HCT116 (cell line): ENCODE measurements around the gene CENPX. TPM values are rescaled to one million over a fixed set of nuclear protein-coding genes. Genes with fewer than 3 reads are reported as not detected.

ENCODE experiments used
- ATAC-seq: fragments of 200-7000 bp; cut with Tn5 transposase; 2 replicates; pipeline ENCODE4 v1.9.1; 2020; ENCODE audit warnings: mild to moderate bottlenecking, moderate library complexity
- BruUV-seq: library from RNA; stranded (reverse); fragments of 400-500 nt; replicated peaks from 2 replicates; lab custom pipeline; 2021; lab: Mats Ljungman, UMichigan
- CTCF ChIA-PET: fragments of 300-600 bp; sonication (Branson Sonifier 250); formaldehyde crosslinking; loops from one replicate; lab custom pipeline; 2021; ENCODE audit warnings: antibody characterized with exemption; lab: Charles Lee
- POLR2A ChIA-PET: fragments of 300-600, 350-600 bp; sonication (Branson Sonifier 250); formaldehyde crosslinking; loops from one replicate; lab custom pipeline; 2021; ENCODE audit warnings: antibody characterized with exemption; lab: Charles Lee
- RAD21 ChIA-PET, 2 experiments: fragments of 300-600 bp; sonication (Branson Sonifier 250); formaldehyde crosslinking; loops; one replicate each; lab custom pipeline; 2023; ENCODE audit warnings: low total read pairs in 2 of 2; ENCODE audit not compliant: uncharacterized antibody in 2 of 2, unreplicated experiment in 2 of 2, low non-redundant PET in 1 of 2; lab: Charles Lee
- DNase-seq: peaks from one replicate; pipeline ENCODE4 v3.0.0-alpha.2; 2010; ENCODE audit warnings: low read depth, low spot score
- H2AFZ ChIP-seq: fragments of 200-600 bp; shearing (Covaris generic), sonication (generic); 2 replicates; pipeline ENCODE4 v1.6.1; 2017; ENCODE audit warnings: low read depth, mixed run types, mixed read lengths, antibody characterized with exemption, low read length; ENCODE audit not compliant: poor library complexity, severe bottlenecking
- H3K27ac ChIP-seq: 2 replicates; pipeline ENCODE4 v1.5.1; 2012; ENCODE audit warnings: low read depth, low read length
- H3K27me3 ChIP-seq: fragments of 200-600 bp; sonication (generic); 2 replicates; pipeline ENCODE4 v1.6.1; 2016; ENCODE audit warnings: mixed run types, low read length, mixed read lengths; ENCODE audit not compliant: insufficient read depth
- H3K36me3 ChIP-seq, 2 experiments: fragments of 200-500 bp in 1 of 2; fragments of 200-600 bp in 1 of 2; sonication (Bioruptor generic) in 1 of 2; sonication (generic) in 1 of 2; 2 replicates each; pipeline versions ENCODE4 v1.5.1 to v1.6.1; 2014 to 2016; ENCODE audit warnings: low read length in 2 of 2, inconsistent platforms in 1 of 2, mixed read lengths in 1 of 2, mixed run types in 1 of 2; ENCODE audit not compliant: insufficient read depth in 2 of 2, control insufficient read depth in 1 of 2
- H3K4me1 ChIP-seq, 2 experiments: fragments of 200-600 bp in 1 of 2; sonication (generic) in 1 of 2; 2 replicates each; pipeline versions ENCODE4 v1.5.1 to v1.6.1; 2012 to 2017; ENCODE audit warnings: low read length in 2 of 2, inconsistent platforms in 1 of 2, mild to moderate bottlenecking in 1 of 2, mixed read lengths in 1 of 2, mixed run types in 1 of 2, moderate library complexity in 1 of 2; ENCODE audit not compliant: insufficient read depth in 2 of 2, control insufficient read depth in 1 of 2
- H3K4me2 ChIP-seq: fragments of 200-600 bp; sonication (generic); 2 replicates; pipeline ENCODE4 v1.6.1; 2017; ENCODE audit warnings: mixed run types, low read length, mixed read lengths
- H3K4me3 ChIP-seq, 2 experiments: fragments of 200-600 bp in 1 of 2; sonication (generic) in 1 of 2; replicated peaks in 1 of 2; 2 replicates each; pipeline ENCODE4 v1.5.1; 2011 to 2016; ENCODE audit warnings: low read length in 2 of 2, control low read depth in 1 of 2, low read depth in 1 of 2, mild to moderate bottlenecking in 1 of 2, mixed read lengths in 1 of 2, mixed run types in 1 of 2
- H3K79me2 ChIP-seq: fragments of 200-600 bp; sonication (generic); 2 replicates; pipeline ENCODE4 v1.6.1; 2017; ENCODE audit warnings: mild to moderate bottlenecking, mixed run types, low read length, moderate library complexity, mixed read lengths; ENCODE audit not compliant: insufficient read depth
- H3K9ac ChIP-seq: fragments of 200-600 bp; sonication (generic); 2 replicates; pipeline ENCODE4 v1.6.1; 2016; ENCODE audit warnings: low read length, mixed read lengths
- H3K9me2 ChIP-seq: fragments of 200-600 bp; sonication (generic), shearing (Covaris generic); 2 replicates; pipeline ENCODE4 v1.6.1; 2017; ENCODE audit warnings: mixed run types, mild to moderate bottlenecking, moderate library complexity; ENCODE audit not compliant: insufficient read depth
- H3K9me3 ChIP-seq, 2 experiments: fragments of 200-500 bp in 1 of 2; fragments of 200-600 bp in 1 of 2; sonication (Bioruptor generic) in 1 of 2; sonication (generic) in 1 of 2; 2 replicates each; pipeline ENCODE4 v1.6.1; 2014 to 2017; ENCODE audit warnings: low read length in 2 of 2, mixed read lengths in 2 of 2, inconsistent platforms in 1 of 2, low read depth in 1 of 2, mild to moderate bottlenecking in 1 of 2, mixed run types in 1 of 2, moderate library complexity in 1 of 2; ENCODE audit not compliant: control insufficient read depth in 1 of 2, insufficient read depth in 1 of 2
- H4K20me1 ChIP-seq: fragments of 200-600 bp; sonication (generic), shearing (Covaris generic); 2 replicates; pipeline ENCODE4 v1.6.1; 2017; ENCODE audit warnings: mixed run types, mild to moderate bottlenecking, moderate library complexity; ENCODE audit not compliant: insufficient read depth
- ATF3 ChIP-seq: IDR thresholded peaks from 2 replicates; pipeline ENCODE4 v1.6.1; 2012
- CTCF ChIP-seq, 3 experiments: fragments of 200-600 bp in 1 of 3; sonication (generic) in 1 of 3; IDR thresholded peaks in 2 of 3; conservative IDR thresholded peaks in 1 of 3; 2 replicates each; pipeline ENCODE4 v1.5.1; 2012 to 2017; ENCODE audit warnings: low read depth in 2 of 3, low read length in 2 of 3, antibody characterized with exemption in 1 of 3, borderline replicate concordance in 1 of 3, control low read depth in 1 of 3, mild to moderate bottlenecking in 1 of 3, mixed read lengths in 1 of 3, mixed run types in 1 of 3, moderate library complexity in 1 of 3; ENCODE audit not compliant: insufficient read depth in 1 of 3
- EZH2phosphoT487 ChIP-seq: fragments of 200-600 bp; IDR thresholded peaks from 2 replicates; pipeline ENCODE4 v1.6.1; 2018; ENCODE audit warnings: antibody characterized with exemption, borderline replicate concordance
- POLR2AphosphoS5 ChIP-seq: IDR thresholded peaks from 2 replicates; pipeline ENCODE4 v1.6.1; 2011; ENCODE audit warnings: mild to moderate bottlenecking, low read depth, low read length, moderate library complexity
- RAD21 ChIP-seq: IDR thresholded peaks from 2 replicates; pipeline ENCODE4 v1.6.1; 2012; ENCODE audit warnings: low read depth, mild to moderate bottlenecking
- SP1 ChIP-seq: IDR thresholded peaks from 2 replicates; pipeline ENCODE4 v1.6.1; 2012; ENCODE audit warnings: low read depth
- SRF ChIP-seq: IDR thresholded peaks from 2 replicates; pipeline ENCODE4 v1.6.1; 2012; ENCODE audit warnings: low read depth
- TCF7L2 ChIP-seq: IDR thresholded peaks from 2 replicates; pipeline ENCODE4 v1.7.0; 2011; ENCODE audit warnings: borderline replicate concordance, inconsistent platforms; ENCODE audit not compliant: insufficient read depth, insufficient read length; ENCODE audit errors: extremely low read depth
- ZBTB33 ChIP-seq: IDR thresholded peaks from 2 replicates; pipeline ENCODE4 v1.6.1; 2011; ENCODE audit warnings: mild to moderate bottlenecking, low read length, moderate library complexity; ENCODE audit not compliant: insufficient replicate concordance; ENCODE audit errors: extremely low read depth
- ZFX ChIP-seq: fragments of 450-650 bp; IDR thresholded peaks from 2 replicates; pipeline ENCODE4 v1.6.1; 2017
- intact Hi-C: fragments of 100-400 bp; cut with micrococcal nuclease; formaldehyde crosslinking; loops from 2 replicates; pipeline ENCODE4 v1.10.0; 2022
- total RNA-seq: library from RNA; stranded (reverse); gene quantifications from one replicate; pipeline ENCODE4 v1.2.1, GENCODE V29; 2021; ENCODE audit not compliant: unreplicated experiment

Gene CENPX
- total RNA-seq, 1 experiment from 2014 or later: 184 TPM

- Histone ChIP-seq H3K36me3 (peaks cover 14 to 60% of the 10 kb centered on the region in 2 experiments), H3K4me3 (no peak overlapping the region), H3K27me3 (no peaks in the 10 kb centered on the region), H2AFZ (no peak overlapping the region), H3K9me2 (no peaks in the 10 kb centered on the region), H3K4me1 (peaks cover 7 to 24% of the 10 kb centered on the region in 2 experiments; a peak in 3 of 4 replicates), H3K79me2 (peaks cover 27% of the 10 kb centered on the region), H3K27ac (peak overlapping the region; percentile 36; the same call in 1 of the 2 replicates), H3K4me2 (no peak overlapping the region), H3K9ac (no peak overlapping the region), H4K20me1 (no peaks in the 10 kb centered on the region; the same call in 1 of the 2 replicates), H3K9me3 (no peaks in the 10 kb centered on the region)
- CTCF ChIA-PET: interaction anchor here (0.9 kb wide), 1 partner anchor 19 kb away, joined by 3 read pairs; the partner anchor contains the start of gene DCXR
- TF ChIP-seq ZBTB33: no peak
- TF ChIP-seq POLR2AphosphoS5: no peak
- TF ChIP-seq ZFX: no peak
- no peak for TF ChIP-seq SRF
- no peak for TF ChIP-seq SP1
- no peak for TF ChIP-seq CTCF (IDR thresholded peaks at IDR 0.05 in 2 of 3, conservative IDR thresholded peaks at IDR 0.05 in 1 of 3; ENCODE audit: borderline replicate concordance in 1 of 3, insufficient read depth in 1 of 3, low read depth in 2 of 3, low read length in 2 of 3)
- TF ChIP-seq RAD21: no peak
- TF ChIP-seq ATF3: no peak
- TF ChIP-seq TCF7L2: no peak
- no peak for TF ChIP-seq EZH2phosphoT487
- no peak for DNase-seq
- RAD21 ChIA-PET: no interaction called here
- intact Hi-C loops: no loop called here
- BruUV-seq: no TSS peak
- POLR2A ChIA-PET: no interaction called here
- ATAC-seq: no peak
Measured at GRCh38 chr17:82055965-82056728, 33.5 kb upstream of the CENPX start.
